HCT116 (cell line): ENCODE measurements around the gene APBA2. TPM values are rescaled to one million over a fixed set of nuclear protein-coding genes. Genes with fewer than 3 reads are reported as not detected.

Experiments
- ATAC-seq: fragments of 200-7000 bp; cut with Tn5 transposase; 2 replicates; pipeline ENCODE4 v1.9.1; 2020; ENCODE audit warnings: mild to moderate bottlenecking, moderate library complexity
- BruUV-seq: library from RNA; stranded (reverse); fragments of 400-500 nt; replicated peaks from 2 replicates; lab custom pipeline; 2021; lab: Mats Ljungman, UMichigan
- CTCF ChIA-PET: fragments of 300-600 bp; sonication (Branson Sonifier 250); formaldehyde crosslinking; loops from one replicate; lab custom pipeline; 2021; ENCODE audit warnings: antibody characterized with exemption; lab: Charles Lee
- POLR2A ChIA-PET: fragments of 300-600, 350-600 bp; sonication (Branson Sonifier 250); formaldehyde crosslinking; loops from one replicate; lab custom pipeline; 2021; ENCODE audit warnings: antibody characterized with exemption; lab: Charles Lee
- RAD21 ChIA-PET, 2 experiments: fragments of 300-600 bp; sonication (Branson Sonifier 250); formaldehyde crosslinking; loops; one replicate each; lab custom pipeline; 2023; ENCODE audit warnings: low total read pairs in 2 of 2; ENCODE audit not compliant: uncharacterized antibody in 2 of 2, unreplicated experiment in 2 of 2, low non-redundant PET in 1 of 2; lab: Charles Lee
- DNase-seq: peaks from one replicate; pipeline ENCODE4 v3.0.0-alpha.2; 2010; ENCODE audit warnings: low read depth, low spot score
- H2AFZ ChIP-seq: fragments of 200-600 bp; shearing (Covaris generic), sonication (generic); 2 replicates; pipeline ENCODE4 v1.6.1; 2017; ENCODE audit warnings: low read depth, mixed run types, mixed read lengths, antibody characterized with exemption, low read length; ENCODE audit not compliant: poor library complexity, severe bottlenecking
- H3K27ac ChIP-seq: 2 replicates; pipeline ENCODE4 v1.5.1; 2012; ENCODE audit warnings: low read depth, low read length
- H3K27me3 ChIP-seq: fragments of 200-600 bp; sonication (generic); 2 replicates; pipeline ENCODE4 v1.6.1; 2016; ENCODE audit warnings: mixed run types, low read length, mixed read lengths; ENCODE audit not compliant: insufficient read depth
- H3K36me3 ChIP-seq, 2 experiments: fragments of 200-500 bp in 1 of 2; fragments of 200-600 bp in 1 of 2; sonication (Bioruptor generic) in 1 of 2; sonication (generic) in 1 of 2; 2 replicates each; pipeline versions ENCODE4 v1.5.1 to v1.6.1; 2014 to 2016; ENCODE audit warnings: low read length in 2 of 2, inconsistent platforms in 1 of 2, mixed read lengths in 1 of 2, mixed run types in 1 of 2; ENCODE audit not compliant: insufficient read depth in 2 of 2, control insufficient read depth in 1 of 2
- H3K4me1 ChIP-seq, 2 experiments: fragments of 200-600 bp in 1 of 2; sonication (generic) in 1 of 2; 2 replicates each; pipeline versions ENCODE4 v1.5.1 to v1.6.1; 2012 to 2017; ENCODE audit warnings: low read length in 2 of 2, inconsistent platforms in 1 of 2, mild to moderate bottlenecking in 1 of 2, mixed read lengths in 1 of 2, mixed run types in 1 of 2, moderate library complexity in 1 of 2; ENCODE audit not compliant: insufficient read depth in 2 of 2, control insufficient read depth in 1 of 2
- H3K4me2 ChIP-seq: fragments of 200-600 bp; sonication (generic); 2 replicates; pipeline ENCODE4 v1.6.1; 2017; ENCODE audit warnings: mixed run types, low read length, mixed read lengths
- H3K4me3 ChIP-seq, 2 experiments: fragments of 200-600 bp in 1 of 2; sonication (generic) in 1 of 2; replicated peaks in 1 of 2; 2 replicates each; pipeline ENCODE4 v1.5.1; 2011 to 2016; ENCODE audit warnings: low read length in 2 of 2, control low read depth in 1 of 2, low read depth in 1 of 2, mild to moderate bottlenecking in 1 of 2, mixed read lengths in 1 of 2, mixed run types in 1 of 2
- H3K79me2 ChIP-seq: fragments of 200-600 bp; sonication (generic); 2 replicates; pipeline ENCODE4 v1.6.1; 2017; ENCODE audit warnings: mild to moderate bottlenecking, mixed run types, low read length, moderate library complexity, mixed read lengths; ENCODE audit not compliant: insufficient read depth
- H3K9ac ChIP-seq: fragments of 200-600 bp; sonication (generic); 2 replicates; pipeline ENCODE4 v1.6.1; 2016; ENCODE audit warnings: low read length, mixed read lengths
- H3K9me2 ChIP-seq: fragments of 200-600 bp; sonication (generic), shearing (Covaris generic); 2 replicates; pipeline ENCODE4 v1.6.1; 2017; ENCODE audit warnings: mixed run types, mild to moderate bottlenecking, moderate library complexity; ENCODE audit not compliant: insufficient read depth
- H3K9me3 ChIP-seq, 2 experiments: fragments of 200-500 bp in 1 of 2; fragments of 200-600 bp in 1 of 2; sonication (Bioruptor generic) in 1 of 2; sonication (generic) in 1 of 2; 2 replicates each; pipeline ENCODE4 v1.6.1; 2014 to 2017; ENCODE audit warnings: low read length in 2 of 2, mixed read lengths in 2 of 2, inconsistent platforms in 1 of 2, low read depth in 1 of 2, mild to moderate bottlenecking in 1 of 2, mixed run types in 1 of 2, moderate library complexity in 1 of 2; ENCODE audit not compliant: control insufficient read depth in 1 of 2, insufficient read depth in 1 of 2
- H4K20me1 ChIP-seq: fragments of 200-600 bp; sonication (generic), shearing (Covaris generic); 2 replicates; pipeline ENCODE4 v1.6.1; 2017; ENCODE audit warnings: mixed run types, mild to moderate bottlenecking, moderate library complexity; ENCODE audit not compliant: insufficient read depth
- CBX3 ChIP-seq: IDR thresholded peaks from 2 replicates; pipeline ENCODE4 v1.6.1; 2012; ENCODE audit warnings: low read depth
- CEBPB ChIP-seq: IDR thresholded peaks from 2 replicates; pipeline ENCODE4 v1.6.1; 2012; ENCODE audit warnings: low read depth
- CTCF ChIP-seq, 3 experiments: fragments of 200-600 bp in 1 of 3; sonication (generic) in 1 of 3; IDR thresholded peaks in 2 of 3; conservative IDR thresholded peaks in 1 of 3; 2 replicates each; pipeline ENCODE4 v1.5.1; 2012 to 2017; ENCODE audit warnings: low read depth in 2 of 3, low read length in 2 of 3, antibody characterized with exemption in 1 of 3, borderline replicate concordance in 1 of 3, control low read depth in 1 of 3, mild to moderate bottlenecking in 1 of 3, mixed read lengths in 1 of 3, mixed run types in 1 of 3, moderate library complexity in 1 of 3; ENCODE audit not compliant: insufficient read depth in 1 of 3
- EGR1 ChIP-seq: IDR thresholded peaks from 2 replicates; pipeline ENCODE4 v1.6.1; 2012; ENCODE audit warnings: low read depth
- ELF1 ChIP-seq: IDR thresholded peaks from 2 replicates; pipeline ENCODE4 v1.6.1; 2012; ENCODE audit warnings: low read depth, borderline replicate concordance
- EZH2 ChIP-seq: fragments of 200-600 bp; sonication (generic); IDR thresholded peaks from 2 replicates; pipeline ENCODE4 v1.6.1; 2017; ENCODE audit warnings: antibody characterized with exemption, mixed run types
- EZH2phosphoT487 ChIP-seq: fragments of 200-600 bp; IDR thresholded peaks from 2 replicates; pipeline ENCODE4 v1.6.1; 2018; ENCODE audit warnings: antibody characterized with exemption, borderline replicate concordance
- FOSL1 ChIP-seq: IDR thresholded peaks from 2 replicates; pipeline ENCODE4 v1.6.1; 2012; ENCODE audit warnings: low read depth
- JUND ChIP-seq: IDR thresholded peaks from 2 replicates; pipeline ENCODE4 v1.6.1; 2012
- POLR2A ChIP-seq: IDR thresholded peaks from 2 replicates; pipeline ENCODE4 v1.7.0; 2011; ENCODE audit warnings: borderline replicate concordance; ENCODE audit not compliant: insufficient read depth, insufficient read length; ENCODE audit errors: extremely low read depth
- RAD21 ChIP-seq: IDR thresholded peaks from 2 replicates; pipeline ENCODE4 v1.6.1; 2012; ENCODE audit warnings: low read depth, mild to moderate bottlenecking
- REST ChIP-seq: IDR thresholded peaks from 2 replicates; pipeline ENCODE4 v1.6.1; 2012; ENCODE audit warnings: low read depth
- SIN3A ChIP-seq: IDR thresholded peaks from 2 replicates; pipeline ENCODE4 v1.6.1; 2012; ENCODE audit warnings: low read depth
- SP1 ChIP-seq: IDR thresholded peaks from 2 replicates; pipeline ENCODE4 v1.6.1; 2012; ENCODE audit warnings: low read depth
- SRF ChIP-seq: IDR thresholded peaks from 2 replicates; pipeline ENCODE4 v1.6.1; 2012; ENCODE audit warnings: low read depth
- YY1 ChIP-seq: IDR thresholded peaks from 2 replicates; pipeline ENCODE4 v1.6.1; 2011; ENCODE audit warnings: low read length, low read depth, moderate library complexity, mild to moderate bottlenecking; ENCODE audit not compliant: insufficient replicate concordance; ENCODE audit errors: extremely low read depth
- ZFX ChIP-seq: fragments of 450-650 bp; IDR thresholded peaks from 2 replicates; pipeline ENCODE4 v1.6.1; 2017
- ZNF274 ChIP-seq: fragments of 200-500 bp; sonication (Bioruptor generic); IDR thresholded peaks from 2 replicates; pipeline ENCODE4 v1.6.1; 2014; ENCODE audit warnings: mild to moderate bottlenecking, low read depth, low read length, inconsistent platforms
- intact Hi-C: fragments of 100-400 bp; cut with micrococcal nuclease; formaldehyde crosslinking; loops from 2 replicates; pipeline ENCODE4 v1.10.0; 2022
- total RNA-seq: library from RNA; stranded (reverse); gene quantifications from one replicate; pipeline ENCODE4 v1.2.1, GENCODE V29; 2021; ENCODE audit not compliant: unreplicated experiment
- TF ChIP-seq, protein P1 (sequence below): IDR thresholded peaks from 2 replicates; pipeline ENCODE4 v1.6.1; 2011; ENCODE audit warnings: mild to moderate bottlenecking, low read length, moderate library complexity; ENCODE audit not compliant: insufficient replicate concordance; ENCODE audit errors: extremely low read depth
- TF ChIP-seq, protein P2 (sequence below): IDR thresholded peaks from 2 replicates; pipeline ENCODE4 v1.6.1; 2012

Gene APBA2
- total RNA-seq, 1 experiment from 2014 or later: 0.47 TPM

- Histone ChIP-seq H2AFZ (no peak overlapping the region), H3K4me3 (no peak overlapping the region), H3K9me3 (no peaks in the 10 kb centered on the region), H3K4me1 (no peaks in the 10 kb centered on the region; a peak in 1 of 4 replicates)
- no peak for TF ChIP-seq ZFX
- TF ChIP-seq EGR1: no peak
- TF ChIP-seq FOSL1: no peak
- no peak for TF ChIP-seq ELF1
- no peak for TF ChIP-seq ZNF274
- no peak for TF ChIP-seq SIN3A
- TF ChIP-seq JUND: no peak
- no peak for TF ChIP-seq CTCF (IDR thresholded peaks at IDR 0.05 in 2 of 3, conservative IDR thresholded peaks at IDR 0.05 in 1 of 3; ENCODE audit: borderline replicate concordance in 1 of 3, insufficient read depth in 1 of 3, low read depth in 2 of 3, low read length in 2 of 3)
- no peak for TF ChIP-seq REST
- TF ChIP-seq, protein P1, sequence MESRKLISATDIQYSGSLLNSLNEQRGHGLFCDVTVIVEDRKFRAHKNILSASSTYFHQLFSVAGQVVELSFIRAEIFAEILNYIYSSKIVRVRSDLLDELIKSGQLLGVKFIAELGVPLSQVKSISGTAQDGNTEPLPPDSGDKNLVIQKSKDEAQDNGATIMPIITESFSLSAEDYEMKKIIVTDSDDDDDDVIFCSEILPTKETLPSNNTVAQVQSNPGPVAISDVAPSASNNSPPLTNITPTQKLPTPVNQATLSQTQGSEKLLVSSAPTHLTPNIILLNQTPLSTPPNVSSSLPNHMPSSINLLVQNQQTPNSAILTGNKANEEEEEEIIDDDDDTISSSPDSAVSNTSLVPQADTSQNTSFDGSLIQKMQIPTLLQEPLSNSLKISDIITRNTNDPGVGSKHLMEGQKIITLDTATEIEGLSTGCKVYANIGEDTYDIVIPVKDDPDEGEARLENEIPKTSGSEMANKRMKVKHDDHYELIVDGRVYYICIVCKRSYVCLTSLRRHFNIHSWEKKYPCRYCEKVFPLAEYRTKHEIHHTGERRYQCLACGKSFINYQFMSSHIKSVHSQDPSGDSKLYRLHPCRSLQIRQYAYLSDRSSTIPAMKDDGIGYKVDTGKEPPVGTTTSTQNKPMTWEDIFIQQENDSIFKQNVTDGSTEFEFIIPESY: no peak
- no peak for TF ChIP-seq EZH2
- no peak for TF ChIP-seq SRF
- TF ChIP-seq POLR2A: no peak
- no peak for TF ChIP-seq EZH2phosphoT487
- TF ChIP-seq, protein P2, sequence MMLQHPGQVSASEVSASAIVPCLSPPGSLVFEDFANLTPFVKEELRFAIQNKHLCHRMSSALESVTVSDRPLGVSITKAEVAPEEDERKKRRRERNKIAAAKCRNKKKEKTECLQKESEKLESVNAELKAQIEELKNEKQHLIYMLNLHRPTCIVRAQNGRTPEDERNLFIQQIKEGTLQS: no peak
- no peak for TF ChIP-seq CEBPB
- TF ChIP-seq SP1: no peak
- no peak for TF ChIP-seq CBX3
- TF ChIP-seq YY1: no peak
- TF ChIP-seq RAD21: no peak
- TF ChIP-seq, all 23 proteins: peak for 0
- Histone ChIP-seq H3K27ac (no peak overlapping the region), H3K9ac (no peak overlapping the region), H3K27me3 (no peaks in the 10 kb centered on the region), H3K36me3 (no peaks in the 10 kb centered on the region), H3K79me2 (no peaks in the 10 kb centered on the region), H3K9me2 (no peaks in the 10 kb centered on the region), H3K4me2 (no peak overlapping the region), H4K20me1 (no peaks in the 10 kb centered on the region)
- ATAC-seq (no peak), DNase-seq (no peak)
- ChIA-PET CTCF (no interaction called here), RAD21 (no interaction called here), POLR2A (no interaction called here)
- intact Hi-C loops: no loop called here
- no TSS peak for BruUV-seq
These were observed 5.1 kb downstream of the APBA2 start for GRCh38 chr15:28890711-28891495.
